HepG2 (cell line): ENCODE measurements around the gene PPP3R1. TPM values are rescaled to one million over a fixed set of nuclear protein-coding genes. Genes with fewer than 3 reads are reported as not detected.
A peak's percentile ranks its signal among the peaks of the same experiment; 100 is the strongest.

Source experiments
- ATF1 ChIP-seq: IDR thresholded peaks from 2 replicates; pipeline ENCODE4 v1.6.1; 2016; ENCODE audit warnings: mild to moderate bottlenecking, control low read depth
- CBFB ChIP-seq: sonication (generic); formaldehyde crosslinking; IDR thresholded peaks from 2 replicates; pipeline ENCODE4 v1.4.0; 2020; ENCODE audit warnings: missing genetic modification reagents
- FOXK2 ChIP-seq: fragments of 450-650 bp; IDR thresholded peaks from 2 replicates; pipeline ENCODE4 v1.6.1; 2016
- GFI1 ChIP-seq: sonication (generic); formaldehyde crosslinking; IDR thresholded peaks from 2 replicates; pipeline ENCODE4 v1.5.0; 2020; ENCODE audit warnings: missing genetic modification reagents, mild to moderate bottlenecking, borderline replicate concordance
- HNF4G ChIP-seq, 2 experiments: sonication (generic) in 1 of 2; formaldehyde crosslinking in 1 of 2; IDR thresholded peaks; 2 replicates each; pipeline versions ENCODE4 v1.4.0 to v1.6.1; 2011 to 2020; ENCODE audit warnings: borderline replicate concordance in 2 of 2, low read depth in 2 of 2, mild to moderate bottlenecking in 2 of 2, low read length in 1 of 2, missing genetic modification reagents in 1 of 2, moderate library complexity in 1 of 2
- KLF15 ChIP-seq: sonication (generic); formaldehyde crosslinking; IDR thresholded peaks from 2 replicates; pipeline ENCODE4 v1.8.1; 2023; ENCODE audit warnings: borderline replicate concordance, mild to moderate bottlenecking, inconsistent platforms, missing genetic modification reagents, mixed read lengths
- NBN ChIP-seq: fragments of 450-650 bp; conservative IDR thresholded peaks from 2 replicates; pipeline ENCODE4 v1.6.1; 2017
- NPAS2 ChIP-seq: sonication (generic); formaldehyde crosslinking; IDR thresholded peaks from 2 replicates; pipeline ENCODE4 v1.8.0; 2022; ENCODE audit warnings: mild to moderate bottlenecking, missing genetic modification reagents, borderline replicate concordance
- RCOR2 ChIP-seq: IDR thresholded peaks from 2 replicates; pipeline ENCODE4 v1.6.1; 2016; ENCODE audit warnings: missing biosample characterization, missing genetic modification reagents
- XRCC5 ChIP-seq: fragments of 200-400 bp; formaldehyde crosslinking; optimal IDR thresholded peaks from 2 replicates; pipeline ENCODE3; 2017; ENCODE audit warnings: mild to moderate bottlenecking, low read length
- ZBTB42 ChIP-seq: sonication (generic); formaldehyde crosslinking; IDR thresholded peaks from 2 replicates; pipeline ENCODE4 v1.5.0; 2020; ENCODE audit warnings: mild to moderate bottlenecking, missing genetic modification reagents
- ZFAT ChIP-seq: sonication (generic); formaldehyde crosslinking; conservative IDR thresholded peaks from 2 replicates; pipeline ENCODE4 v1.8.1; 2023; ENCODE audit warnings: missing genetic modification reagents, inconsistent platforms
- ZMYM4 ChIP-seq: sonication (generic); formaldehyde crosslinking; IDR thresholded peaks from 2 replicates; pipeline ENCODE4 v1.8.1; 2023; ENCODE audit warnings: mild to moderate bottlenecking, missing genetic modification reagents
- ZNF264 ChIP-seq: sonication (generic); formaldehyde crosslinking; IDR thresholded peaks from 2 replicates; pipeline ENCODE4 v1.4.0; 2020; ENCODE audit warnings: missing genetic modification reagents
- ZNF382 ChIP-seq: sonication (generic); formaldehyde crosslinking; IDR thresholded peaks from 2 replicates; pipeline ENCODE4 v1.5.0; 2020; ENCODE audit warnings: missing genetic modification reagents, mild to moderate bottlenecking, borderline replicate concordance
- ZNF441 ChIP-seq: sonication (generic); formaldehyde crosslinking; IDR thresholded peaks from 2 replicates; pipeline ENCODE4 v1.7.0; 2021; ENCODE audit warnings: missing genetic modification reagents, borderline replicate concordance
- ZNF644 ChIP-seq: IDR thresholded peaks from 2 replicates; pipeline ENCODE4 v1.6.1; 2016; ENCODE audit warnings: low read depth
- ZNF678 ChIP-seq: sonication (generic); formaldehyde crosslinking; IDR thresholded peaks from 2 replicates; pipeline ENCODE4 v1.4.0; 2020; ENCODE audit warnings: mild to moderate bottlenecking, missing genetic modification reagents
- ZNF737 ChIP-seq: sonication (generic); formaldehyde crosslinking; IDR thresholded peaks from 2 replicates; pipeline ENCODE4 v1.5.0; 2020; ENCODE audit warnings: missing genetic modification reagents, mild to moderate bottlenecking, borderline replicate concordance
- ZNF773 ChIP-seq: sonication (generic); formaldehyde crosslinking; IDR thresholded peaks from 2 replicates; pipeline ENCODE4 v1.4.0; 2020; ENCODE audit warnings: missing genetic modification reagents, borderline replicate concordance
- polyA plus RNA-seq, 8 experiments: library from polyadenylated mRNA; depleted of rRNA in 3 of 8; stranded (reverse) in 7 of 8; unstranded in 1 of 8; fragments of >200 nt; fragmentation: Illumina TruSeq in 4 of 8; extraction: Trizol in 4 of 8; gene quantifications; 2 replicates each; pipeline versions ENCODE4 v1.2.1 to v1.2.3, GENCODE V29; 2011 to 2016; ENCODE audit warnings: low read depth in 4 of 8, missing spikeins in 1 of 8, mixed read lengths in 1 of 8; ENCODE audit not compliant: insufficient read depth in 1 of 8
- total RNA-seq, 5 experiments: library from RNA; depleted of rRNA; stranded (reverse); fragments of >200 nt; fragmentation: Illumina TruSeq; extraction: Trizol; gene quantifications; 2 replicates each; pipeline ENCODE4 v1.2.3, GENCODE V29; 2016; ENCODE audit warnings: low read depth in 1 of 5
- TF ChIP-seq, protein P1 (sequence below): sonication (generic); formaldehyde crosslinking; IDR thresholded peaks from one replicate; pipeline ENCODE4 v1.5.1; 2020; ENCODE audit warnings: mild to moderate bottlenecking, missing genetic modification reagents; ENCODE audit errors: not compliant biosample characterization
- TF ChIP-seq, protein P2 (sequence below): IDR thresholded peaks from 2 replicates; pipeline ENCODE4 v1.6.1; 2016

PPP3R1 gene
- total and polyA plus RNA-seq, 2 of the 13 experiments (the other 11 are each of a cell fraction or from before 2014, with no cell fraction given) = 11.6 to 25.7 TPM

DNA sequence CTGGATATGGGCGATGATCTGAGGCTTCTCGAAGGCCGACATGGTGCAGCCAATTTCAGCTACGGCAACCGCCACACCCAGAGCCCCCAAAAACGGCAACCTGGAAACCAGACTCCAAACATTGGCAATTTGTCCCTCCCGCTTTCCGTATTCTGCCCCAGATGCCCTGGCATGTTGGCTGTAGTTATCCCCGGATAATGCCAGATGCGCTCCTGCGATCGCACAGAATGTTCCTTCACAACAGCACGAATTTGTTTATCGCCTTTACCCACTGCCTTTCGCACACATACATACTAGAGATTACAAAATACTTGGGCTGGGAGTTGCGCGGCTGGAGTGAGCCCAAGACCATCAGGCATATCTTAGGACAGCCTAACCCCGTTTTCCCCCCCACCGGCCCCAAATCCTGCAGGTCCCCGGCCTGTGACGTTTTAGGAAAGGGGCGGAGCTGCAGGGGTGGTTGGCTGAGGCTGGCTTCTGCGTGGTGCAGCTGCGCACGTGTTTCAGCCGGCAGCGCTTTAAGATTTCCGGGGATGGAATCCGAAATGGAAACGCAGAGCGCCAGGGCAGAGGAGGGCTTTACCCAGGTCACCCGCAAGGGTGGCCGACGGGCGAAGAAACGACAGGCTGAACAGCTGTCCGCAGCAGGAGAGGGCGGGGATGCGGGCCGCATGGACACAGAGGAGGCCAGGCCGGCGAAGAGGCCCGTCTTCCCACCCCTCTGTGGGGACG lies 94.8 kb downstream of the PPP3R1 start, which contains the start of gene PNO1 (continued):
- TF ChIP-seq, protein P1, sequence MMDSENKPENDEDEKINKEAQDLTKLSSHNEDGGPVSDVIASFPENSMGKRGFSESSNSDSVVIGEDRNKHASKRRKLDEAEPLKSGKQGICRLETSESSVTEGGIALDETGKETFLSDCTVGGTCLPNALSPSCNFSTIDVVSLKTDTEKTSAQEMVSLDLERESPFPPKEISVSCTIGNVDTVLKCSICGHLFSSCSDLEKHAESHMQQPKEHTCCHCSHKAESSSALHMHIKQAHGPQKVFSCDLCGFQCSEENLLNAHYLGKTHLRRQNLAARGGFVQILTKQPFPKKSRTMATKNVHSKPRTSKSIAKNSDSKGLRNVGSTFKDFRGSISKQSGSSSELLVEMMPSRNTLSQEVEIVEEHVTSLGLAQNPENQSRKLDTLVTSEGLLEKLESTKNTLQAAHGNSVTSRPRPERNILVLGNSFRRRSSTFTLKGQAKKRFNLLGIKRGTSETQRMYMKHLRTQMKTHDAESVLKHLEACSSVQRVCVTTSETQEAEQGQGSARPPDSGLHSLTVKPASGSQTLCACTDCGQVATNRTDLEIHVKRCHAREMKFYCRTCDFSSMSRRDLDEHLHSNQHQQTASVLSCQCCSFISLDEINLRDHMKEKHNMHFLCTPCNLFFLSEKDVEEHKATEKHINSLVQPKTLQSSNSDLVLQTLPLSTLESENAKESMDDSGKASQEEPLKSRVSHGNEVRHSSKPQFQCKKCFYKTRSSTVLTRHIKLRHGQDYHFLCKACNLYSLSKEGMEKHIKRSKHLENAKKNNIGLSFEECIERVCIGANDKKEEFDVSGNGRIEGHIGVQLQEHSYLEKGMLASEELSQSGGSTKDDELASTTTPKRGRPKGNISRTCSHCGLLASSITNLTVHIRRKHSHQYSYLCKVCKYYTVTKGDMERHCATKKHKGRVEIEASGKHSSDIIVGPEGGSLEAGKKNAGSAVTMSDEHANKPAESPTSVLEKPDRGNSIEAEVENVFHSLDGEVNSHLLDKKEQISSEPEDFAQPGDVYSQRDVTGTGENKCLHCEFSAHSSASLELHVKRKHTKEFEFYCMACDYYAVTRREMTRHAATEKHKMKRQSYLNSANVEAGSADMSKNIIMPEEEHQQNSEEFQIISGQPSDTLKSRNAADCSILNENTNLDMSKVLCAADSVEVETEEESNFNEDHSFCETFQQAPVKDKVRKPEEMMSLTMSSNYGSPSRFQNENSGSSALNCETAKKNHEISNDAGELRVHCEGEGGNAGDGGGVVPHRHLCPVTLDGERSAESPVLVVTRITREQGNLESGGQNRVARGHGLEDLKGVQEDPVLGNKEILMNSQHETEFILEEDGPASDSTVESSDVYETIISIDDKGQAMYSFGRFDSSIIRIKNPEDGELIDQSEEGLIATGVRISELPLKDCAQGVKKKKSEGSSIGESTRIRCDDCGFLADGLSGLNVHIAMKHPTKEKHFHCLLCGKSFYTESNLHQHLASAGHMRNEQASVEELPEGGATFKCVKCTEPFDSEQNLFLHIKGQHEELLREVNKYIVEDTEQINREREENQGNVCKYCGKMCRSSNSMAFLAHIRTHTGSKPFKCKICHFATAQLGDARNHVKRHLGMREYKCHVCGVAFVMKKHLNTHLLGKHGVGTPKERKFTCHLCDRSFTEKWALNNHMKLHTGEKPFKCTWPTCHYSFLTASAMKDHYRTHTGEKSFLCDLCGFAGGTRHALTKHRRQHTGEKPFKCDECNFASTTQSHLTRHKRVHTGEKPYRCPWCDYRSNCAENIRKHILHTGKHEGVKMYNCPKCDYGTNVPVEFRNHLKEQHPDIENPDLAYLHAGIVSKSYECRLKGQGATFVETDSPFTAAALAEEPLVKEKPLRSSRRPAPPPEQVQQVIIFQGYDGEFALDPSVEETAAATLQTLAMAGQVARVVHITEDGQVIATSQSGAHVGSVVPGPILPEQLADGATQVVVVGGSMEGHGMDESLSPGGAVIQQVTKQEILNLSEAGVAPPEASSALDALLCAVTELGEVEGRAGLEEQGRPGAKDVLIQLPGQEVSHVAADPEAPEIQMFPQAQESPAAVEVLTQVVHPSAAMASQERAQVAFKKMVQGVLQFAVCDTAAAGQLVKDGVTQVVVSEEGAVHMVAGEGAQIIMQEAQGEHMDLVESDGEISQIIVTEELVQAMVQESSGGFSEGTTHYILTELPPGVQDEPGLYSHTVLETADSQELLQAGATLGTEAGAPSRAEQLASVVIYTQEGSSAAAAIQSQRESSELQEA (CRISPR knock-in tag) = no peak
- TF ChIP-seq ZBTB42 (CRISPR knock-in tag) (peak; percentile 83), KLF15 (CRISPR knock-in tag) (no peak), ZMYM4 (CRISPR knock-in tag) (peak; percentile 84; the same call in 1 of the 2 replicates), ZNF382 (CRISPR knock-in tag) (no peak), ZNF678 (peak; percentile 55; the same call in 1 of the 2 replicates), RCOR2 (CRISPR knock-in tag) (0 out of 2 replicates have a peak, but pooled peaks have one; percentile 33), ZNF264 (CRISPR knock-in tag) (0 out of 2 replicates have a peak, but pooled peaks have one; percentile 50), ZNF737 (no peak; the same call in 1 of the 2 replicates), ZNF644 (CRISPR knock-in tag) (no peak), ATF1 (peak; percentile 97), CBFB (CRISPR knock-in tag) (no peak), HNF4G (IDR thresholded peaks at IDR 0.05; ENCODE audit: borderline replicate concordance, low read depth, low read length) (no peak), HNF4G (CRISPR knock-in tag; IDR thresholded peaks at IDR 0.05; ENCODE audit: borderline replicate concordance, low read depth) (peak; percentile 59; the same call in 1 of the 2 replicates), NPAS2 (CRISPR knock-in tag) (peak; percentile 91; the same call in 1 of the 2 replicates), ZNF773 (CRISPR knock-in tag) (no peak), ZNF441 (CRISPR knock-in tag) (peak; percentile 73; the same call in 1 of the 2 replicates), NBN (no peak), ZFAT (no peak), GFI1 (CRISPR knock-in tag) (no peak), FOXK2 (no peak), XRCC5 (peak; percentile 76)
- TF ChIP-seq, protein P2, sequence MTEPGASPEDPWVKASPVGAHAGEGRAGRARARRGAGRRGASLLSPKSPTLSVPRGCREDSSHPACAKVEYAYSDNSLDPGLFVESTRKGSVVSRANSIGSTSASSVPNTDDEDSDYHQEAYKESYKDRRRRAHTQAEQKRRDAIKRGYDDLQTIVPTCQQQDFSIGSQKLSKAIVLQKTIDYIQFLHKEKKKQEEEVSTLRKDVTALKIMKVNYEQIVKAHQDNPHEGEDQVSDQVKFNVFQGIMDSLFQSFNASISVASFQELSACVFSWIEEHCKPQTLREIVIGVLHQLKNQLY (CRISPR knock-in tag) = peak; percentile 20; the same call in 1 of the 2 replicates
